ENCODE measurements around the gene RAB11FIP4.
A peak's percentile ranks its signal among the peaks of the same experiment; 100 is the strongest.

Gene RAB11FIP4

DNA sequence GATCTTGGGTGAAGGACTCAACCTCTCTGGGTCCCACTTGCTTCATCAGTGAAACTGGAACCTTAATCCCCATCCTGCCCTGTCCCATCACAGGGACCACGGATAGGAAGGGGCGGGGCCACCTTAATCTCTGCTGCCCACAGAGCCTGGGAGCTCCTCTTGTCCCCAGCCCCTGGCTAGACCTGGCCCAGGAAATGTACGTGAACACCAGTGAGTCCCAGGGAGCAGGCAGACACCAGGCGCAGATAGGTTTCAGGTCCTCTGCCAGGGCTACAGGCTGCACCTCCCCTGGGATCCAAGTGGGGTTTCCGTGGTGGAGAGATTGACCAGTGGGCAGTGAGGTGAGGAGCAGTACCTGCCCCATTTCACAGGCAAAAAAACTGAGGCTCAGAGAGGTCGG is 21.0 kb downstream of the RAB11FIP4 start:
- DNase-seq (ENCODE audit: low read depth): no peak
- TF ChIP-seq, protein P1, sequence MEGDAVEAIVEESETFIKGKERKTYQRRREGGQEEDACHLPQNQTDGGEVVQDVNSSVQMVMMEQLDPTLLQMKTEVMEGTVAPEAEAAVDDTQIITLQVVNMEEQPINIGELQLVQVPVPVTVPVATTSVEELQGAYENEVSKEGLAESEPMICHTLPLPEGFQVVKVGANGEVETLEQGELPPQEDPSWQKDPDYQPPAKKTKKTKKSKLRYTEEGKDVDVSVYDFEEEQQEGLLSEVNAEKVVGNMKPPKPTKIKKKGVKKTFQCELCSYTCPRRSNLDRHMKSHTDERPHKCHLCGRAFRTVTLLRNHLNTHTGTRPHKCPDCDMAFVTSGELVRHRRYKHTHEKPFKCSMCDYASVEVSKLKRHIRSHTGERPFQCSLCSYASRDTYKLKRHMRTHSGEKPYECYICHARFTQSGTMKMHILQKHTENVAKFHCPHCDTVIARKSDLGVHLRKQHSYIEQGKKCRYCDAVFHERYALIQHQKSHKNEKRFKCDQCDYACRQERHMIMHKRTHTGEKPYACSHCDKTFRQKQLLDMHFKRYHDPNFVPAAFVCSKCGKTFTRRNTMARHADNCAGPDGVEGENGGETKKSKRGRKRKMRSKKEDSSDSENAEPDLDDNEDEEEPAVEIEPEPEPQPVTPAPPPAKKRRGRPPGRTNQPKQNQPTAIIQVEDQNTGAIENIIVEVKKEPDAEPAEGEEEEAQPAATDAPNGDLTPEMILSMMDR (IDR thresholded peaks at IDR 0.05; ENCODE audit: insufficient read depth, low read depth, low read length, missing control alignments): no peak
- no peak overlapping the region for H3K4me3 ChIP-seq (ENCODE audit: low read length)

DNA sequence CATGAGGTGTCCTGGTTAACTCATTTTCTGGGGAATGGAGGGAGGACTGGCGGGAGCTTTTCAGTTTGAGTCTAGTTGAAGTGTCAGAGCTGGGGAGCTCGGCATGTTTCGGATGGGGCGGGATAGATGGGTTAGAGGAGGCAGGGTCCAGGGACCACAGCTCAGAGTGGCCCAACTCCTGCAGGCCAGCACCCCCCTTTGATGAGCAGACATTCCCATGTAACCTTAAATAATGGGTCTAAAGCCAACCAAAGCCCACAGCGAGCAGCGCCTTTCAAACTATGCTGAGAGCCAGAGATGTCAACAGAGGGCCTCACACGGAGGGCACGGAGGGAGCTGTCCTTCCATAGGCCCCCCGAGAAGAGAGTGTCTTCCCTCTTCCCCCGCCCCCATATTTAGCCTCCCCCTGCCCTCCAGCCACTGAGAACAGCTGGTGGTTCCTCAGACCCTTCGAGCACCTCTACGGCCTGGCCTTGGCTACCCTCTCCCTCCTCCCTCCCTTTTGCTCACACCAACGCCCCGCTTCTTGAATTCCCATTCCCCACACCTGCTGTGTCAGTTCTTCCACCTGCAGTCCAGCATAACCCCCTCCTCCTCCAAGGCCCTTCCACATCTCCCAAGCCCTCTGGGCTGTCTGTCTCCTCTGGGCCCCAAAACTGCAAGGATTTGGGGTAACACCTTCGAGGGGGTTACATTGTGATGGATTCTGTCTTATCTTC is 21.8 kb downstream of the RAB11FIP4 start:
- DNase-seq (ENCODE audit: low read depth): no peak
- TF ChIP-seq, protein P1 (IDR thresholded peaks at IDR 0.05; ENCODE audit: insufficient read depth, low read depth, low read length, missing control alignments): no peak
- no peak overlapping the region for H3K4me3 ChIP-seq (ENCODE audit: low read length)

DNA sequence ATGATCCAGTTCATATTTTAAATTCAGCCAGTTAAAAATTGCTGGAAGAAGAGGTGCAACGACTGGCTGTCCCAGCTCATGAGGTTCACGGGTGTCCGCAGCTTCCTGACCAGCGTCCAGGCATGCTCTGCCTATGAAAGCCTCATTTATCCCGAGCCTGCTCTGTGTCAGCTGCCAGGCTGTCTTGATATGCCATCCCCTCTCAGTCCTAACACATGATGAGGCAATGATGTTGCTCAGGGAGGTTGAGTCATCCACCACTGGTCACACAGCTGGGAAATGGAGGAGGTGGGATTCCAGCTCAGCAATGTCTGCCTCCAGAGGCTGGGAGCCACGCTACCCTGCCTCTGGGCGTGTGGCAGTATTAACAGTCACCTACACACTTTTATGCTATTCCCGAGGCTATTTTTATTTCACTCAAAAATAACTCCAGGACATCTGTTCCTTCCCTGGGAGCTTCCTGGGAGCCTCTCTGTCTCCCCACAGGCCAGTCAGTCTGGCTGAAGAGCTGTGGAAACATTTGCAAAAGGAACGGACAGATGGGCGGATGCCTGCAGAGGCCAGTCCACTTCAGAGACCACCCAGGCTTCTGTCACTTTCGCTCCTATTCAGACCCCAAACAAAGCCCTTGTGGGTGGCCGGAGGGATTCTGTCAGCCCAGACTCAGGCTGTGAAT is 22.5 kb downstream of the RAB11FIP4 start:
- peak; percentile 81 for DNase-seq (ENCODE audit: low read depth)
- no peak overlapping the region for H3K4me3 ChIP-seq (ENCODE audit: low read length)
- TF ChIP-seq, protein P1 (IDR thresholded peaks at IDR 0.05; ENCODE audit: insufficient read depth, low read depth, low read length, missing control alignments): no peak

DNA sequence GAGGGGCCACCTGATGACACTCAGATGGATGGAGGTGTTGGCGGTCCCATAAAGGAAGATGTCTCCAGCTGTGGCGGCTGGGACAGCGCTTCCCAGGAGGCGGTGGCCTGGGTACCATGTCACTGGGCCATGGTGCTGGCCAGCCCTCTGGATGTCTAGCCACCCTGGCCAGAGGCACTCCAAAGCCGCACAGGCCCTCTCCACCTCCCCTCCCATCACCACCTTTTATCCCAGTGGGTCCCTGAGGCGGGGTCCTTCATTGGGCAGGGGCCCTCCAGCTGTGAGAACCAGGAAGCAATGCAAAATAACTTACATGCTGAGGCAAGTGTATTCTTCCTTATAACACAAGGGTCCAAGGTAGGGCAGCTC is 23.1 kb downstream of the RAB11FIP4 start:
- no peak for DNase-seq (ENCODE audit: low read depth)
- H3K4me3 ChIP-seq (ENCODE audit: low read length): no peak overlapping the region
- TF ChIP-seq, protein P1 (IDR thresholded peaks at IDR 0.05; ENCODE audit: insufficient read depth, low read depth, low read length, missing control alignments): no peak

DNA sequence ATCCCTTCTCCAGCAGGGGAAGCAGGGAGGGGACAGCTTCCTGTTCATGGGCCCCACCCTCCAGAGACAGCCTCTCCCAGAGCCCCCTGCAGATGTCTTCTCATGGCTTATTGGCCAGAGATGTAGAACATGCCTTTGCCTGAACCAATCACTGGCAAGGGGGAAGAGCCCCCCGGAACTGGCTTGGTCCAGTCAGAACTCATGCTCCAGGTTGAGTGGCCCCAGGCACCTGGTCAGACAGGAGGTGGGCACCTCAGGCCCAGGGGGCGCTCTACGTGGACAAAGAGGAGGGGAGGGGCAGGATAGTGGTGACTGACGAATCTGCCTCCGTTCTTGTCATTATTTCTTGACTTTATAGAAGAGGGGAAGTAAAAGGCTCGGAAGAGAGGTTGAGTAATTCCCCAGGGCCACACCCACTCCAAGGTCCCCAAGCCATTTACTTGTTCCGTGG is 23.6 kb downstream of the RAB11FIP4 start:
- H3K4me3 ChIP-seq (ENCODE audit: low read length): no peak overlapping the region
- TF ChIP-seq, protein P1 (IDR thresholded peaks at IDR 0.05; ENCODE audit: insufficient read depth, low read depth, low read length, missing control alignments): no peak
- no peak for DNase-seq (ENCODE audit: low read depth)

DNA sequence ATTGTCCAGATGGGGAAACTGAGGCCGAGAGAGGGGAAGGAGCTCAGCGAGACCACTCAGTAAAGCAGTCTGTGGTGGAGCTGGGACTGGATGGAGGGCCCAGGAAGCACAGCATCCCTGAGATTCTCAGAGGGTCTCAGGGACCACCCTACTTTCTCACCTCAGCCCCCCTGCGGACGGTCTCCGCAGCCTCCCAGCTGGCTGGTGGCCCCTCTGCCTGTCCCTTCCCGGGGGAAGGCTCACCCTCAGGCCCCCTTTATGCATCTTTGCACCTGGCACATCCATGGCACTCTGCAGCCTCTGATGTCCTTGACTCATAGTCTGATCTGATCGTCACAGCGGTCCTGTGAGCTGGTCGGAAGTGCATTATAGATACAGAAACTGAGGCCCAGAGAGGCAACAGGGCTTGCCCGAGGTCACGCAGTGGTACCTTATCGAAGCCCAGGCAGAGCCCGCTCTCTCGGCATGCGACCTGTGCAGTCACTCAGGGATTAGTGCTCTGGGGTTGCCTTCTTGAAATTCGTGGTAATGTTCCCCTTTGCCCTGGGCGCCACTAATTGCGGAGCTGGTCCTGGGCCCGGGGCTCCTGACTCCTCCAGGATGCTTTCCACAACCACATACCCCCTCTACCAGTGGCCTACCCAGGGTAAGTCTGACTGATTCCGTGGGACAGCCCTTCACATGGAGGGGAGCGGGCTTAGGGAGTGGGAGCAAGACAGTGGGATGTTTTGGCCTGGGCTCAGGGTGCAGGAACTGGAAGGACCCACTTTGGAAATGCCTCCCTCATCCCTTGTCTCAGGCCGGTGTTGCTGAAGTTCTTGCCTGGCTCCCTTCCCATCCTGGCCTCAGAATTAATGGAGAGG is 24.4 kb downstream of the RAB11FIP4 start:
- no peak for DNase-seq (ENCODE audit: low read depth)
- TF ChIP-seq, protein P1 (IDR thresholded peaks at IDR 0.05; ENCODE audit: insufficient read depth, low read depth, low read length, missing control alignments): no peak
- no peak overlapping the region for H3K4me3 ChIP-seq (ENCODE audit: low read length)
